ENCODE data around the gene SMARCD2.

Gene SMARCD2

DNA sequence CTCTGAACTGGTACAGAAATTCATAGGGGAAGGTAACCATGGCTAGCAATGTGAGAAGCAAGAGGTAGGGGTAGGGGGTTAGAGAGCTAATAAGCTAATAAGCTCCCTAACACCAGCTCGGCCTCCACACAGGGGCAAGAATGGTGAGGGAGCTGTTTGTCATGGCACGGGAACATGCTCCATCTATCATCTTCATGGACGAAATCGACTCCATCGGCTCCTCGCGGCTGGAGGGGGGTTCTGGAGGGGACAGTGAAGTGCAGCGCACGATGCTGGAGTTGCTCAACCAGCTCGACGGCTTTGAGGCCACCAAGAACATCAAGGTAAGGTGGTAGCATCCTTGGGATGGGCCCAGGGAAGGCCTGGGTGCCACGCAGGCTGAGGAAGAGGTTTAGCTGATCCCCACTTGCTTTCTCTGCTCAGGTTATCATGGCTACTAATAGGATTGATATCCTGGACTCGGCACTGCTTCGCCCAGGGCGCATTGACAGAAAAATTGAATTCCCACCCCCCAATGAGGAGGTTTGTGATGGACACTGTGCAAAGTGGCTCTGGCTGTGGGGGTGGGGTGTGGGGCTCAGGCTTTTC is 11.5 kb downstream of the SMARCD2 start:
- no peak for DNase-seq

DNA sequence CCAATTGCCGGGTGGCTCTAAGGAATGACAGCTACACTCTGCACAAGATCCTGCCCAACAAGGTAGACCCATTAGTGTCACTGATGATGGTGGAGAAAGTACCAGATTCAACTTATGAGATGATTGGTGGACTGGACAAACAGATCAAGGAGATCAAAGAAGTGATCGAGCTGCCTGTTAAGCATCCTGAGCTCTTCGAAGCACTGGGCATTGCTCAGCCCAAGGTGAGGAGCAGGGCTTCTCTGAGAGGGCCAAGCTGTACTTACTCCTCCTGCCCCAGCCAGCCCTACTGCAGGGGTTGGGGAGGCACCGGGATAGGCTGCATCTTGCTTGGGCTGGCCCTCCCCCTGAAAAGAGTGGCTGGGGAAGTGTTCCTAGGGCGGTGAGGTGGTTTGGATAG is 12.2 kb downstream of the SMARCD2 start:
- DNase-seq = no peak

DNA sequence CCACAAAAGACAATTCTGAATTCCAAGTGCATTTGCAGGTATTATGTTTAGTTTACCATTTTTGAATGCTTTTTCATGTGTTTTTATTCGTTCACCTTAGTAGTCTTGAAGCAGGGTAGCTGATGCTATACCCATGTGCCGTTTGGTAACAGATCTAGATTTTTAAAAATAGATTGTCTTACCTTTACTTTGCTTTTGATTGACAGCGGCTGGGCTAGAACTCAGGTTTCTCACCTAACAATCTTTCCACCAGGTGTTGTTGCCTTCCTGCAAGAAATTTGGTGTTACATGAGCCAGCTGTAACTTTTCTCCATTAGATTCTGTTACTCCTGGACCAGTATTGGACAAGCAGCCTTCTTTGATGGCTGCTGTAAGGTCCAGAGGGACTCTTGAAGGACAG is 13.5 kb downstream of the SMARCD2 start:
- no peak for DNase-seq

DNA sequence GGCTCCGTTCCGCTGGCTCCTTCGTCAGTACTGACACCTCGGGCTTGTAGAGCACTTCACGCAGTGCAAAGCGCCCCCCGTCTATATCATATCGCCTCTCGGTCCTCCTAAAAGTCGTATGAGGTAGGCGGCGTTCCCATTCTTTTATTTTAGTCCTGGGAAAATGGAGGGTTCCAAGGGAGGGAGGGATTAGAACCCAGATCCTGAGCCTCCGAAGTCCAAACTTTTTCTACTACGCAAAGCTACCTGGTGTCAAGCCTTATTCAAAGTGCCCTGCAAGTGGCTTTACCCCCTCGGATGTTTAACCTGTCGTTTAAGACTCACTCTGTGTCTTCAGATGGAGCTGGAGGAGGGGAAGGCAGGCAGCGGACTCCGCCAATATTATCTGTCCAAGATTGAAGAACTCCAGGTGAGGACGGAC is 14.7 kb downstream of the SMARCD2 start:
- DNase-seq = no peak

DNA sequence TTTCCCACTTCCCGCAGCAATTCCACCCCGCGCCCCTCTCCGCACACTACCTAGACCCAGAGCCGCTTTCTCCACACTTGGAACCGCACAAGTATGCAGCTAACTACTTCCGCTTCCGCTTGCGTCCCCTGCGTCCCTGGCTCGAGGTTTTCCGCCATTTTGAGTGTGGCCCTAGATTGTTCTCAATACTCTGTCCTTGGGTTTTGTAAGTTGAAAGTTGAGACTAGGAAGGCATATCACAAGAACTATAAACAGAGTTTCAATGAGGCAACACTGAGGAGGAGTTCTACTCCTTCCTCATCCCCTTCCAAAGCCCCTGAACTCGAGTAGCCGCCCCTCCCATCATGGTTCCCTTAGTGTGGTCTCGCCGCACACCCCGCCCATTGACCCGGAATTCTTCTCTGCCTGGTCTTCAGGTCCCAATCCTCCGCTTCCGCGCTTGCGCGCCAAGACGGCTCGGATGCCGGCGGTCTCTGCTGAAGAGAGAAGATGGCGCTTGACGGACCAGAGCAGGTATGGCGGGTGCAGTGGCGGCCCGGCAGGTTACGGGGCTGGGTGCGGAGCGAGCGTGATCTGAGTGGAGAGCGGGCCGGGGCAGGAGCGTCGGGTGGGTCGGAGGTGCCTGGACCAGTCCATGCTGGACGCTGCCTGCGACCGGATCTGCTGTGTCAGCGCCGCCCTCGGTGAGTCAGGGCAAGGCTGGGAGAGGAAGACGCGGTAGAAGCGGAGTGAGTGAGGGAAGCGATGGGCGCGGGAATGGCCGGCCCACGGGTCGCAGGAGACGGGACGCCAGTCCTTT is 15.3 kb downstream of the SMARCD2 start, which contains the start of the genes FTSJ3 and PSMC5:
TSS of gene FTSJ3 (minus strand) at position 662 of the 799 bp plus-strand sequence. CDS start 761 bp downstream, outside the sequence.
TSS of gene PSMC5 (plus strand) at position 430 of the 799 bp plus-strand sequence. CDS start at position 490, 60 bp downstream.
- peak; percentile 95 for DNase-seq

DNA sequence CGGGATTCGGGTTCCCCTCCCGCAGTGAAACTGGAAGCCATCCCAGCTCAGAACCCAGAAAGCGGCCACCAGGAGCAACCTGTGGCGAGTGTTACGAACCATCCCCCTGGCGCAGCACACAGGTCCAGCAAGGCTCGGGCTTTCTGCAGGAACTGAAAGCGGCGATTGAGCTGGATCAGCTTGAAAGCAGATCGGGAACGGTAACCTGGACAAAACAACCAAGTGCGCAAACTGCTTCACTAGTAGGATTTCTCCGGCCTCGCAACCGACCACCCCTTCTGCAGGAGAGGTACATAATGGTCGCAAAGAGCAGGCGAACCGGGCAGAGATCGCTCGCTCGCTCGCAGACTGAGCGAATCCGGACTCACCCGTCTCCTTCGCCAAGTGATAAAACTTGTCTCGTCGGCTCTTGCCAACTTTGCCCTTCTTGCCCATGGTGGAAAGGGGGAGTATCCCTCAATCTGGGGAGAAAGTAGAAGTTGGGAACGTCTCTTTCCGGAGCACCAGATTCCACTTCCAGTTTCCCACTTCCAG is 15.9 kb downstream of the SMARCD2 start:
- DNase-seq = no peak

DNA sequence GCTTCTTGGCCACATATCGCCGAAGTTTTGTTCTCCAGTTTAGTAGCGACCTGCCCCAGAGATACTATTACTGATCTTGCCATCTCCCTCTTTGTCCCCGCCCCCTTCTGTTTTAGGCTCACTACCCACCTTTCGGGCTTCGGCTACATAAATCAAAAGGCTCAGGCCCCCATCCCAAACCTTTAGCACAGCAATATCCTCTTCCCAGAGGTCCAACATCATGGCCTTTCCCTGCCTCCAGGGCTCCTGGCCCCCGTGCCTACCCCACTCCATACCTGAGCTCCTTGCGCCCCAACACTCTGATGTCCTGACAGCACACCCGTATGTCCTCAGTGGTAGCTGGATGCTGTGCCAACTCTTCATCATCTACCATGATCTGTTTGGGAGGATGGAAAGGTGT is 18.1 kb downstream of the SMARCD2 start:
- DNase-seq = no peak

DNA sequence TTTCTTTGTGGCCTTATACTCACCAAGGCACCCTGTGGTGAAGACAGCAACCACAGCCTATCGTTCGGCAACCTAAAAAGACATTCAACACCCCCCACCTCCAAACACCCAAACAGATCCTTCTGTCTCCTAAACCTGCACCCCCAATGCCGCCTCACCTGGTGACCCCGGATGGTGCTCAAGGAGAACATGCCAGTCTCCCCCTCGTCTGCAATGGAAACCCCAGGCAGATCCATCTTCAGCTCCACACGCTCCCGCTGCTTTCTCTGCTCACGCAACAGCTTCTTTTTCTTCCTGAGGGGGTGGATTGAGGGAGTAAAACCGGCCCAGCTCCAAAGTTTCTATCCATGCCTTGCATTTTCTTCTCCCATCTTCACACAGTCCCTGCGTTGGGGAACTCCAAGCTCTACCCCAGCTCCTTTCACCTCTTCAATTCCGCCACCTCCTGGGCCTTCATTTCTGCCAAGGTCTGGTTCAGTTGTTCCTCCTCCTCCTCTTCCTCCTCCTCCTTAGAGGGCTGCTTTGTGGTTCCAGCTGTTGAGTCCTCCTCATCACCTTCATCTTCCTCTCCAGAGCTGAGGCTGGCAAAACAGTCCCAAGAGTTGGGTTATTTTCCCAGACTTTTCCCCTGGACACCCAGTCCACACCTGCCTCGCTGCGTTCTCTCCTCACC is 18.7 kb downstream of the SMARCD2 start:
- DNase-seq = no peak

DNA sequence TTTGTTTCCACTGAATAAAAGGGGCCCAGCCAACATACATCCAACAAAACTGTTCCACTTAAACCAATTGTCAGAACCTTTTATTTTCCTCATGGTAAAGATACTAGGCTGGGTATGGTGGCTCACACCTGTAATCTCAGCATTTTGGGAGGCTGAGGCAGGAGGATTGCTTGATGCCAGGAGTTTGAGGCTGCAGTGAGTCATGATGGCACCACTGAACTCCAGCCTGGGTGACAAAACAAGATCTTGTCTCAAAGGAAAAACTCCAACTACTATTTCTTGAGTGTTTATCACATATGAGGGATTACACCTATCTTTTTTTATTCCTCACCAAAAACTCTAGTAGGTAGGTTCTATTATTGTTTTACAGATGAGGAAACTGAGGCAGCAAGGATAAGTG is 19.9 kb downstream of the SMARCD2 start:
- DNase-seq = no peak

DNA sequence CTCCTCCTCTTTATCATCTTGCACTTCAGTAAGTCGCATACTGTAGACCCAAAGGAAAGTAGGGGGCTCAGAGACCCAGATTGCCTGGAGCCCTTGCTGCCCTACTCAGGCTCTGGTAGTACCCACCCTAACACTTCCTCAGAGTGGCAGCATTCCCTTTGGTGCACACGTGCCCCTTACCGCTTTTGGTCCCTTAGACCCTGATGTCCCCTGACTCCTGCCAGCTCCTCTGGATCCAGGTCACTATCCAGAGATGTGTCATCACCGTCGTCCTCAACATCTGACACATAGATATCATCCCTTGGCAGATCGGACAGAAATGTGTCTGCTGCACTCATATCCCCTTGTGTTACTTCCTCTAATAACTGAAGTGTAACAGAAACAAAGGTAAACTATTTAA is 20.7 kb downstream of the SMARCD2 start:
- no peak for DNase-seq

DNA sequence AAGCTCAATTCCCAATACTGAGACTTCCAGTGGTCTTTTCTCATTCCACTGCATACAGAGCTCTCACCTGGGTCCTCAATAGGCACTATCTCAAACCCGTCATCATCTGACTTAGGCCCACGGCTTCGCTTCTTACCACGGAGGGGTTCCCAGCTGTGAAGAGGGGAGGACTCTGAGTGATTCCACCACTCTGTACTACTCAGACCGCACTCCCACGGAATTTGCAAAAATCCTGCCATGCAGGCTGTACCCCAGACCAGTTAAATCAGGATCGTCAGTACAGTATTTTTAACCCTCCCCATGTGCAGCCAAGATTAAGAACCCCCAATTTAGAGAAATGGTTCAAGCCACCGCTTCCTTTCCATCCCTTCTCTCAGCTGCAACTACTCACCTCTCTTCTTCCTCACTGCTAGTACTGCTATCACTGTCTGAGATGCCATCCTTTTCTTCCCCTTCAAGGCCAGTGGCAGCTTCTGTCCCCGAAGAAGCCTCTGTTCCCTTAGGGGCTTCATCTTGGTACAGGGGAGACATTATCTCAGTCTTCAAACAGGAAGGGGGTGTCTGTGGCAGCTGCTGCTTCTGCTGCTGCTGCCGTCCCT is 21.4 kb downstream of the SMARCD2 start:
- no peak for DNase-seq

DNA sequence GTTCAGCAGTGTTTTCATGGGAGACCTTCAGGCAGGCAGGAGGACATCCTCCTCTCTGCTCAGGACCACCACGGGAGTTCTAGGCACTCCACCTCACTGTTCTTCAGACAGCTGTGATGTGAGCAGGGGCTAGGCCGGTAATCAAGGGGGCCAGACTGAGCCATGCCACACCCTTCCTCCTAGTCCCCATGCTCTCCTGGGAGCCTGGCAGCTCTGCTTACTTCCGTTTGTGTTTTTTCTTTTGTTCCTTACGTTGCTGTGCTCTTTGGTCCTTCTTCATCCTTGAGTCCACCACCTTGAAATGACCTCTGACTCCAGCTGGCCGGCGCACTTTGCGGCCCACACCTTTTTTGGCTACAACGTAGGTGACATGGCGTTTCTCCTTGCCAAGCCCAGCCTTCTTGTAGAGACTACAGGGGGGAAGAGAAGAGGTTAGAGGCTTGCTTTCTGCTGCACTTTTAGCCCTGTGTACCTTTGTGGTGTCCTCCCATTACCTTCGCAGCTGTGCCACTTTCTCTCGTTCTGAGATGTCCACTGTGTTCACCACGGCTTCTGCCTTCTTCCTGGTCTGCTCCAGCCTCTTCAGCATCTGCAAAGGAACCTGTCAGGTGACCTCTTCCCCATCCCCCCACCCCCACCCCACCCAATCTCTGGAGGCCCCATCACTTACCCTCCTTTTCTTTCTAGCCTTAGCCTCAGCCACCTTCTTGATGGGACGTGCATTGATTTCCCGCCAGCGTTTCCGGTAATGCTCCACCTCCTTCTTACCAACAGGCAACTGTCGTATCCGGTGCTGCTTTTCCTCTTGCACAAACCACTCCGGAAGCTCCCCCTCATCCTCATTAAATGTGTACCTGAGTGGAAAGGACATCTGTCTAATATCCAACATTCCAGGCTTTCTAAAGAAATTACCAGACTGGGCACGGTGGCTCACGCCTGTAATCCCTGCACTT is 22.6 kb downstream of the SMARCD2 start:
- no peak for DNase-seq

DNA sequence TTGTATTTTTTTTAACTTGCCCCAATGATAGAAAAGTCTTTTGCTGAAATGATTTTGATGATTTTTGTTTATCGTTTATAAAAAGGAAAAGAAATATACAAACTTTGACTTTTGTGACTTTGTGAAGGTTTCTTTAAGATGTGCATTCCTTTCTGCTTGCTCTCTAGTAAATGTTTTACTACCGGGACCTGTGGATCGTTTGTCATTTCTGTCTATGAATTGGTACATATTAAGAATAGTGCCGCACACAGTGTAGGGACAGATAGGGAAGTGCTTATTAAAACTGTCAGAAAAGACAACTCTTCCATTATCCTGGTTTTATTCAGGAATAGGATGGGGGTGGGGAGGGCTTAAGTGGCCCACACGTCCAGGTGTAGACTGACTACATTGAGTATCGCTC is 23.4 kb downstream of the SMARCD2 start:
- DNase-seq = no peak

DNA sequence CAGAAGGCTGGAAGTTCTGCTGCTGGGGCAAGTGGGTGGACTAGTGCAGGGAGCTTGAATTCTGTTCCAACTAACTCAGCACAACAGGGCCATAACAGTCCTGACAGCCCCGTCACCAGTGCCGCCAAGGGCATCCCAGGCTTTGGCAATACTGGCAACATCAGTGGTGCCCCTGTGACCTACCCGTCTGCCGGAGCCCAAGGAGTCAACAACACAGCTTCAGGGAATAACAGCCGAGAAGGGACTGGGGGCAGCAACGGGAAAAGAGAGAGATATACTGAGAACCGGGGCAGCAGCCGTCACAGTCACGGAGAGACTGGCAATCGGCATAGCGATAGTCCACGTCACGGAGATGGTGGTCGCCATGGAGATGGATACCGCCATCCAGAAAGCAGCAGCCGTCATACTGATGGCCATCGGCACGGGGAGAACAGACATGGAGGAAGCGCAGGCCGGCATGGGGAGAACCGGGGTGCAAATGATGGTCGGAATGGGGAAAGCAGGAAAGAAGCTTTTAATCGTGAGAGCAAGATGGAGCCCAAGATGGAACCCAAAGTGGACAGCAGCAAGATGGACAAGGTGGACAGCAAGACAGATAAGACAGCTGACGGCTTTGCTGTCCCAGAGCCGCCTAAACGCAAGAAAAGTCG is 24.6 kb downstream of the SMARCD2 start:
- DNase-seq = no peak

DNA sequence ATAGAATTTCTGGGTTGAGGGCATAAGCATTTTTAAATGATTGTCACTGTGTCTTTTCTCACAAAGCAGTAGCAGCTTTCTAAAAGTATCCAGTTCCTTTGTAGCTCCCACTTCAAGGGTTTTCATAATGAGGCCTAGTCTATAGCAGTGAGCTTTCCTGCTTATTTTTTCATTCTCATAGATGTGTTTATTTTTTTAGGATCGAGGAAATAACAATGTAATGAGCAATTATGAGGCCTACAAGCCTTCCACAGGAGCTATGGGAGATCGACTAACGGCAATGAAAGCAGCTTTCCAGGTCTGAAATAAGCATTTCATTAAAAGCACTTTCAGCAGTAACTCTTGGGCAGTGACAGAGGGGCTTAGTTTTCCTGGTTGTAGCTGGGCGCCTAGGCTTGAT is 25.8 kb downstream of the SMARCD2 start:
- no peak for DNase-seq

DNA sequence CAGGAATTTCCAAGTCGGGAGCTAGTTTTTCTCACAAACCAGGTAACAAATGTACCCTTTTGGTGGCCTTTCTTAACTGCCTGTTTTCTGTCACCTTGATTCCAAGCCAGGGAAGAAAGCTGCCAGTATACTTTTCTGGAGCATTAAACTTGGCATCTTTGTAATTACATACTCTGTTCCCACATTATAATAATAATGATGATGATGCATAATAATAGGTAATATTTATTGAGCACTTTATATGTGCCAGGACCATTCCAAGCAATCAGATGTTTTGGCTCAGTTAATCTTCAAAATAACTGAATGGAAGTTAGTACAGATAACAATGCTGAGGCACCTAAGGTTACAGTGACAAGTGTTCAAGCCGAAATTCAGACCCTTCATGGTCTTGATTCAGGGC is 26.4 kb downstream of the SMARCD2 start:
- DNase-seq = no peak

DNA sequence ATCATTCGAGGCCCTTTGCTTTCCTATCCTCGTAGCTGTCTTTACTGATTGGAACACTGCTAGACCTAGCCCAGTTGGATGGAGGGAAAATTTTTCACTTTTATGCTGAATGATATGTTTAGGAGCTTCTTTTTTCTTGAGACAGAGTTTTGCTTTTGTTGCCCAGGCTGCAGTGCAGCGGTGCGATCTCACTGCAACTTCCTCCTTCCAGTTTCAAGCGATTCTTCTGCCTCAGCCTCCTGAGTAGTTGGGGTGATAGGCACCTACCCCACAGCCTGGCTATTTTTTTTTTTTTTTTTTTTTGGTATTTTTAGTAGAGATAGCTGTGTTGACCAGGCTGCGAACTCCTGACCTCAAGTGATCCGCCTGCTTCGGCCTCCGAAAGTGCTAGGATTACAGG is 32.5 kb downstream of the SMARCD2 start:
- no peak for DNase-seq

DNA sequence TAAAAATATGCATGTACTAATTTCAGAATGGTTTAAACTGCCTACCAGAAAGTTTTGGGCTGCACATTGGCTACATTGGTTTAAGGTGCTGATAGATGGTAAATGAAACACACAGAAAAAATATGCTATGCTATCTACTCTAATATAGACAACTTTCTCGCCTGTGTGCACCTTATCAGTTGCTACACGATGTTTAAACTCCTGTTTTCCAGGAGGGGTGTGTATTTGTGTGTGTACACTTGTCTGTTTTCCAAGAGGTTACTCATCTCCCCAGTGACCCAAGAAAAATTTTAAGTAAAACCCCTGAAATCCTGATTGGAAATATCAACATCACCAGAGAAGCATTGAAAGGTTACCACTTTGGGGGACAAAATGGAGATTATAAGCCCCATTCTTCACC is 36.9 kb downstream of the SMARCD2 start:
- no peak for DNase-seq

DNA sequence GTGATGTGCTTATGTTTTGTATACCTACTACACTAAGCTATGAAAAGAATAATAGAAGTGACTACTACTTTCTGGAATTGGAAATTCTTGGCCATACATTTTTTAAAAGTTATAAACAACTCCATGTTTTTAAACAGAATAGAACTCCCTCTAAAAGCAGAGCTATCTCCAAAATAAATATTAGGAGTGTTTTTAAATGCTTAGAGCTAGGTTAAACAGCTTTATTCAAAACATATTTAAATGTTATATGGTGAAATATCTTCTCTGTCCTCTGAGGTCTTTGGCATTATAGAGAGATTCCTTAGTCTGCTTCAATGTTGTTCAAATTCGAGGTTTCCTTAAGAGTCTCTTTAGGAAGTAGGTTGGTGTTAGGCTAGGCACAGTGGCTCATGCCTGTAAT is 38.2 kb downstream of the SMARCD2 start:
- DNase-seq = no peak

DNA sequence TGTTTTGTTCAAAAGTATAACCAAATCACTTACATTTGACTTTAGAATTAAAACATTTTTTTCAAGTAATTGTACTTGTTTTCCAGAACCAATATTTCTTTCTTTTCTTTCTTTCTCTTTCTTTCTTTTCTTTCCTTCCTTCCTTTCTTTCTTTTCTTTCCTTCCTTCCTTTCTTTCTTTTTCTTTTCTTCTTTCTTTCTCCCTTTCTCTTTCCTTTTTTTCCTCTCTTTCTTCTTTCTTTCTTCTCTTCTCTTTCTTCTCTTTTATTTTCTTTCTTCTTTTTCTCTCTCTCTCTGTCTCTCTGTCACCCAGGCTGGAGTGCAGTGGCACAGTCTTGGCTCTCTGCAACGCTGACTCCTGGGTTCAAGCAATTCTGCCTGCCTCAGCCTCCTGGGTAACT is 41.7 kb downstream of the SMARCD2 start:
- no peak for DNase-seq

DNA sequence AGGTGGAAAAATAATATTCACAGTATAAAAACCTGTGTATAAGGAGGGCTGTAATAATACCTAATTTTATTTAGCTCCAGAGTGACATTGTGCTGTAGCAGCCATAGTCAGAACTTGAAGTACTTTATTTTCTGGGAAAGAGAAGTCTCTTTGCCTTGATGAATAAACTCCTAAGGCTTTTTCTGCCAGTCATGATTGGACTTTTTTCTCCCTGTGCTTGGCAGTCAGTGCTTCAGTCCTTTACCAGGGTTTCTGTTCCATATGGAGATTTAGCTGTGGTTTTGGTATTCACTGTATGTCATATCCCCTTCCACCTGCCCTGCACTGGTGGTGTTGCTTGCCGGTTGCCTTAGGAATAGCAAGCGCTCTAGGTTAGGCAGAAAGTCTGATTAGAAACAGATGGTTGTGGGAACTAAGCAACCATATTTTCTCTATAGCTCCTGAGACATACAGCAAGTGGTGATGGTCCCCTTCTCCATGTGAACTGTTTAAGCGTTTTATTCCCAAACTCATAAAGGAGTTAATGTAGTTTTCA is 43.8 kb downstream of the SMARCD2 start:
- no peak for DNase-seq

All from CD4-positive, alpha-beta T cell treated with Interleukin-4 for 4 hours (primary cell).